Central memory CD8-positive, alpha-beta T cell (primary cell): ENCODE measurements around the gene TRIM5.
"Not testable (repeated sequence)": the region's sequence is repeated elsewhere in the genome, so short reads cannot be mapped to it uniquely, and the experiment has no call there.

Experiments used
- ATAC-seq: fragments of 150-1000 bp; cut with Tn5 transposase; replicated peaks from 2 replicates; pipeline ENCODE4 v1.10.0; 2022; ENCODE audit warnings: mild to moderate bottlenecking, moderate FRiP score, moderate number of reproducible peaks; ENCODE audit not compliant: poor library complexity, severe bottlenecking; ENCODE audit errors: extremely low read depth
- DNase-seq, 2 donors: peaks; one replicate each; pipeline ENCODE4 v3.0.0; 2021; ENCODE audit warnings: low spot score in 2 of 2
- H3K27ac Mint-ChIP-seq: one replicate; pipeline ENCODE4 v1.8.0; 2022; ENCODE audit warnings: low read depth, mild to moderate bottlenecking, moderate library complexity, mixed read lengths
- H3K27me3 Mint-ChIP-seq: one replicate; pipeline ENCODE4 v1.8.0; 2022; ENCODE audit warnings: mixed read lengths
- H3K36me3 Mint-ChIP-seq: one replicate; pipeline ENCODE4 v1.8.0; 2022; ENCODE audit warnings: mild to moderate bottlenecking, moderate library complexity, mixed read lengths; ENCODE audit not compliant: insufficient read depth
- H3K4me1 Mint-ChIP-seq: one replicate; pipeline ENCODE4 v1.8.0; 2022; ENCODE audit warnings: mixed read lengths
- H3K4me3 Mint-ChIP-seq: one replicate; pipeline ENCODE4 v1.8.0; 2022; ENCODE audit warnings: mild to moderate bottlenecking, moderate library complexity, mixed read lengths
- H3K9me3 Mint-ChIP-seq: one replicate; pipeline ENCODE4 v1.8.0; 2022; ENCODE audit warnings: mixed read lengths

TRIM5 gene

GRCh38 chr11:5698281-5698680, 13.4 kb upstream of the TRIM5 start:
- no peaks in the 10 kb centered on the region for H3K27me3 Mint-ChIP-seq
- peaks cover 63% of the 10 kb centered on the region for H3K4me1 Mint-ChIP-seq
- H3K27ac Mint-ChIP-seq = no peak overlapping the region
- H3K9me3 Mint-ChIP-seq = no peaks in the 10 kb centered on the region
- H3K36me3 Mint-ChIP-seq = peaks cover 65% of the 10 kb centered on the region
- DNase-seq = no peak
- no peak overlapping the region for H3K4me3 Mint-ChIP-seq
- ATAC-seq = no peak

GRCh38 chr11:5696210-5696609, 11.3 kb upstream of the TRIM5 start:
- H3K27ac Mint-ChIP-seq = peak overlapping the region; percentile 18
- no peak overlapping the region for H3K4me3 Mint-ChIP-seq
- H3K4me1 Mint-ChIP-seq = peaks cover 70% of the 10 kb centered on the region

GRCh38 chr11:5695580-5695979, 10.7 kb upstream of the TRIM5 start:
- Mint-ChIP-seq H3K9me3 (no peaks in the 10 kb centered on the region), H3K27me3 (no peaks in the 10 kb centered on the region), H3K4me3 (no peak overlapping the region), H3K4me1 (peaks cover 70% of the 10 kb centered on the region), H3K27ac (peak overlapping the region; percentile 18), H3K36me3 (peaks cover 55% of the 10 kb centered on the region)
- ATAC-seq (no peak), DNase-seq (no peak)

More at GRCh38 chr11:5696210-5696609, 11.3 kb upstream of the TRIM5 start:
- ATAC-seq (no peak), DNase-seq (no peak)
- peaks cover 61% of the 10 kb centered on the region for H3K36me3 Mint-ChIP-seq
- H3K9me3 Mint-ChIP-seq = no peaks in the 10 kb centered on the region
- H3K27me3 Mint-ChIP-seq = no peaks in the 10 kb centered on the region

- Mint-ChIP-seq H3K9me3 (no peaks in the 10 kb centered on the region), H3K27ac (peak overlapping the region; percentile 18), H3K4me1 (peaks cover 74% of the 10 kb centered on the region), H3K4me3 (peak overlapping the region; percentile 23), H3K27me3 (no peaks in the 10 kb centered on the region), H3K36me3 (peaks cover 51% of the 10 kb centered on the region)
- DNase-seq (no peak), ATAC-seq (no peak)
These were observed 9.8 kb upstream of the TRIM5 start for GRCh38 chr11:5694642-5695041.

- peaks cover 72% of the 10 kb centered on the region for H3K4me1 Mint-ChIP-seq
- H3K27me3 Mint-ChIP-seq = no peaks in the 10 kb centered on the region
- H3K4me3 Mint-ChIP-seq = peak overlapping the region; percentile 94
- no peaks in the 10 kb centered on the region for H3K9me3 Mint-ChIP-seq
- peak overlapping the region; percentile 93 for H3K27ac Mint-ChIP-seq
- peaks cover 28% of the 10 kb centered on the region for H3K36me3 Mint-ChIP-seq
- DNase-seq (no peak), ATAC-seq (peak; percentile 45)
These were observed 7.1 kb upstream of the TRIM5 start for GRCh38 chr11:5691964-5692361.

GRCh38 chr11:5691238-5691963, 6.5 kb upstream of the TRIM5 start:
- DNase-seq, H3K27me3 Mint-ChIP-seq, ATAC-seq, H3K9me3 Mint-ChIP-seq: not testable (repeated sequence)
- H3K36me3 Mint-ChIP-seq = peaks cover 23% of the 10 kb centered on the region
- H3K27ac Mint-ChIP-seq = peak overlapping the region; percentile 93
- H3K4me1 Mint-ChIP-seq = peaks cover 66% of the 10 kb centered on the region
- H3K4me3 Mint-ChIP-seq = peak overlapping the region; percentile 94

- Mint-ChIP-seq H3K9me3 (no peaks in the 10 kb centered on the region), H3K4me1 (peaks cover 64% of the 10 kb centered on the region), H3K27ac (peak overlapping the region; percentile 93), H3K27me3 (no peaks in the 10 kb centered on the region), H3K4me3 (peak overlapping the region; percentile 94), H3K36me3 (peaks cover 17% of the 10 kb centered on the region)
- no peak for DNase-seq
- no peak for ATAC-seq
These were observed 5.9 kb upstream of the TRIM5 start for GRCh38 chr11:5690736-5691135.

GRCh38 chr11:5690216-5690615, 5.3 kb upstream of the TRIM5 start:
- H3K4me3 Mint-ChIP-seq = peak overlapping the region; percentile 94
- H3K36me3 Mint-ChIP-seq = peaks cover 17% of the 10 kb centered on the region
- no peaks in the 10 kb centered on the region for H3K9me3 Mint-ChIP-seq
- no peaks in the 10 kb centered on the region for H3K27me3 Mint-ChIP-seq
- ATAC-seq (no peak), DNase-seq (no peak)
- H3K27ac Mint-ChIP-seq = peak overlapping the region; percentile 93
- H3K4me1 Mint-ChIP-seq = peaks cover 63% of the 10 kb centered on the region

GRCh38 chr11:5689551-5689983, 4.7 kb upstream of the TRIM5 start, which contains the start of gene TRIM22:
TRIM22 (plus strand) TSS chr11:5689790; CDS start chr11:5696233, 6,443 bp downstream.
- no peaks in the 10 kb centered on the region for H3K9me3 Mint-ChIP-seq
- no peaks in the 10 kb centered on the region for H3K27me3 Mint-ChIP-seq
- ATAC-seq = peak; percentile 55
- peaks cover 63% of the 10 kb centered on the region for H3K4me1 Mint-ChIP-seq
- peak within 1 kb of the TSS; percentile 94 for H3K4me3 Mint-ChIP-seq
- H3K36me3 Mint-ChIP-seq = peaks cover 21% of the 10 kb centered on the region
- peak in 1 of 2 donors; percentile 30 for DNase-seq
- peak within 1 kb of the TSS; percentile 93 for H3K27ac Mint-ChIP-seq

GRCh38 chr11:5688482-5688881, 3.6 kb upstream of the TRIM5 start:
- Mint-ChIP-seq H3K9me3 (no peaks in the 10 kb centered on the region), H3K27ac (peak overlapping the region; percentile 93), H3K27me3 (no peaks in the 10 kb centered on the region), H3K36me3 (peaks cover 27% of the 10 kb centered on the region), H3K4me1 (peaks cover 66% of the 10 kb centered on the region), H3K4me3 (peak overlapping the region; percentile 94)
- DNase-seq (no peak), ATAC-seq (no peak)

GRCh38 chr11:5686426-5686825, 1.6 kb upstream of the TRIM5 start:
- DNase-seq = no peak
- no peak overlapping the region for H3K27ac Mint-ChIP-seq

GRCh38 chr11:5684036-5684645, 733 bp downstream of the TRIM5 start:
- Mint-ChIP-seq H3K4me3 (peak overlapping the region; percentile 92), H3K27me3 (no peaks in the 10 kb centered on the region), H3K9me3 (no peaks in the 10 kb centered on the region), H3K36me3 (peaks cover 15% of the 10 kb centered on the region), H3K27ac (peak overlapping the region; percentile 92), H3K4me1 (peaks cover 52% of the 10 kb centered on the region)
- DNase-seq (no peak), ATAC-seq (peak; percentile 21)

More at GRCh38 chr11:5686426-5686825, 1.6 kb upstream of the TRIM5 start:
- Mint-ChIP-seq H3K4me3 (no peak overlapping the region), H3K36me3 (peaks cover 18% of the 10 kb centered on the region), H3K27me3 (no peaks in the 10 kb centered on the region), H3K4me1 (peaks cover 59% of the 10 kb centered on the region), H3K9me3 (no peaks in the 10 kb centered on the region)
- ATAC-seq = no peak

- peak in 1 of 2 donors; percentile 31 for DNase-seq
- H3K4me1 Mint-ChIP-seq = peaks cover 50% of the 10 kb centered on the region
- not testable (repeated sequence) for H3K9me3 Mint-ChIP-seq, H3K27me3 Mint-ChIP-seq, ATAC-seq
- H3K27ac Mint-ChIP-seq = peak overlapping the region; percentile 92
- peak overlapping the region; percentile 92 for H3K4me3 Mint-ChIP-seq
- H3K36me3 Mint-ChIP-seq = peaks cover 20% of the 10 kb centered on the region
These were observed 1.3 kb downstream of the TRIM5 start for GRCh38 chr11:5683620-5684019.
